ENCODE data around the gene ILDR2.

- TF ChIP-seq ARNTL (CRISPR knock-in tag; IDR thresholded peaks at IDR 0.05; ENCODE audit: borderline replicate concordance, low read depth) (no peak), ZFP30 (CRISPR knock-in tag; IDR thresholded peaks at IDR 0.05) (peak; percentile 90), RARB (CRISPR knock-in tag; IDR thresholded peaks at IDR 0.05) (no peak), ZFP3 (CRISPR knock-in tag; IDR thresholded peaks at IDR 0.05) (no peak), TSHZ2 (CRISPR knock-in tag; IDR thresholded peaks at IDR 0.05) (no peak), ZC3H10 (CRISPR knock-in tag; IDR thresholded peaks at IDR 0.05) (no peak)
Measured at GRCh38 chr1:166911624-166912023, 63.7 kb downstream of the ILDR2 start.
